ENCODE measurements around the gene ATRNL1.

ATRNL1 gene

DNA sequence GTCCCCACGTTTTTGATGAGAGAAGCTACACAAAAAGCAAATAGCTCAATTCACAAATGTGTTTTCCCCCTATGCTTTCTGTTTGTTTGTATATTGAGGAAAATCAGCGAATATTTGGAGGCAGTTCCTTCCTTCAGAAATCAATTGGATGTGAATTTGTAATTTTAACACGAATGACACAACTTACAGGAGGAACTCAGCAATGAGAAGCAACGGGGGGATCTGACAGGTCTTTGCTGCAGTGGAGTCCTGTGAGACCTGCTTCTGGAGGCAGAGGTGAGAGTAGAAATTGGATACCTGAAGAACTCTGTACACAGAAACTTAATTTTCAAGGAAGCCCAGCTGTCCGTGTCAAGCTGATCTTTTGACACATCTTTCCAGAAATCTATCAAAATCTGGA, 809.4 kb downstream of the ATRNL1 start:
- DNase-seq (ENCODE audit: low spot score): no peak
- TF ChIP-seq, protein P1, sequence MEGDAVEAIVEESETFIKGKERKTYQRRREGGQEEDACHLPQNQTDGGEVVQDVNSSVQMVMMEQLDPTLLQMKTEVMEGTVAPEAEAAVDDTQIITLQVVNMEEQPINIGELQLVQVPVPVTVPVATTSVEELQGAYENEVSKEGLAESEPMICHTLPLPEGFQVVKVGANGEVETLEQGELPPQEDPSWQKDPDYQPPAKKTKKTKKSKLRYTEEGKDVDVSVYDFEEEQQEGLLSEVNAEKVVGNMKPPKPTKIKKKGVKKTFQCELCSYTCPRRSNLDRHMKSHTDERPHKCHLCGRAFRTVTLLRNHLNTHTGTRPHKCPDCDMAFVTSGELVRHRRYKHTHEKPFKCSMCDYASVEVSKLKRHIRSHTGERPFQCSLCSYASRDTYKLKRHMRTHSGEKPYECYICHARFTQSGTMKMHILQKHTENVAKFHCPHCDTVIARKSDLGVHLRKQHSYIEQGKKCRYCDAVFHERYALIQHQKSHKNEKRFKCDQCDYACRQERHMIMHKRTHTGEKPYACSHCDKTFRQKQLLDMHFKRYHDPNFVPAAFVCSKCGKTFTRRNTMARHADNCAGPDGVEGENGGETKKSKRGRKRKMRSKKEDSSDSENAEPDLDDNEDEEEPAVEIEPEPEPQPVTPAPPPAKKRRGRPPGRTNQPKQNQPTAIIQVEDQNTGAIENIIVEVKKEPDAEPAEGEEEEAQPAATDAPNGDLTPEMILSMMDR (conservative IDR thresholded peaks at IDR 0.05; ENCODE audit: low read depth): no peak
- CTCF ChIA-PET: interaction anchor here (0.7 kb wide), 1 partner anchor 1749 kb away, joined by 3 read pairs; no protein-coding TSS in a partner anchor
- H3K27ac ChIP-seq: no peak overlapping the region
- POLR2A ChIA-PET (ENCODE audit: low non-redundant PET): no interaction called here

DNA sequence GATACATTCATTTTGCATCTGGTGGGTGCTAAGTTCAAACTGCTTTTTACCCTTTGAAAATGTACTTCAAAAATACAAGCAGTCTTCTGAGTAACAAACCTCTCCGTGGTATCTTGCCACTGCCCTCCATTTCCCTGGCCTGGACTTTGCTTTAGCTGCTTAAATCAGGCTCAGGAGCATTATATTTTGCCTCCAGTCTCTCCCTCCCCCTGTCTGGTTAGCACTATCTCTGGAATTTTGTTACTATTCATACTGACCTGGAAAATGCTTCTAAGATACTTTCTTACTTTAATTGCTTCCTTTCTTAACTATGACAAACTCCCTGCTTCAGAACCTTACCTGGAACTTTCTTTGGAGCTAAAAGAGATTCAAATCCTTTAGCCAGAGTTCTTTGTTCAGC, 810.0 kb downstream of the ATRNL1 start:
- CTCF ChIA-PET: no interaction called here
- no peak overlapping the region for H3K27ac ChIP-seq
- TF ChIP-seq, protein P1 (conservative IDR thresholded peaks at IDR 0.05; ENCODE audit: low read depth): no peak
- DNase-seq (ENCODE audit: low spot score): no peak
- POLR2A ChIA-PET (ENCODE audit: low non-redundant PET): no interaction called here

DNA sequence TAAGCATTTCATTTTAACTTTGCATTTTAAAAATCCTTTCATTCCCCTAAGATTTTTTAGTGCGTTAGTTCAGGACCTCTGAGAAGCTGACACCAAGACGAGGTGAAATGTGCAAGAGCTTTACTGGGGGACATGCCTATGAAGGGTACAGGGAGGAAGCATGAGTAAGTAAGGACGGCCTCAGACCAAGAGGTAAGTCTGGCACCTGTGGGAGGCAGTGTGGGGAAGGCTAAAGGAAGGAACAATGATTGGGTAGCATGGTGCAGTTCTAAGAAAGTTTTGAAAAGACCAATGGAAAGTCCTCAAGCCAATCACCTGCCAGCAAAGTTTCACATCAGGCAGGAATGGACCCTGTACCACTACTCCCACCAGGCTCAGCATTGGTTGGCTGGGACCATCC, 810.7 kb downstream of the ATRNL1 start:
- no peak overlapping the region for H3K27ac ChIP-seq
- ChIA-PET POLR2A (ENCODE audit: low non-redundant PET) (no interaction called here), CTCF (no interaction called here)
- DNase-seq (ENCODE audit: low spot score): no peak
- TF ChIP-seq, protein P1 (conservative IDR thresholded peaks at IDR 0.05; ENCODE audit: low read depth): no peak

DNA sequence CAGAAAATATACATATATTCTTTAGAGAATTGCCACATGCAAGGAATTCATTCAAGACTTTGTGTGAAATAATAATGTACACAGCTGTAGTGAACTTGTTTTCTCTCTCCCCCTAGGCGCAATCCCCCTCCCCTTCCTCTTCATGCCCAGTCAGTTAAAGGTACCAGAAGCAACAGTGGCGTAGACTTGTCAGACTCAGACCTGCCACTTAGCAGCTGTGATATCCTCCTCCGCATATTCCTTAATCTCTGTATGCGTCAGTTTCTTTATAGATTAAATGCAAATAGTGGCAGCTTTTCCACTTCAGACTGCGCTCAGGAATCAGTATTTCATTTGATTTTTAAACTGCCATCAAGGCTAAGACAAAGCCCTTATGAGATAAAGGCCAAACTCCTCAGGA, 815.9 kb downstream of the ATRNL1 start:
- CTCF ChIA-PET: no interaction called here
- TF ChIP-seq, protein P1 (conservative IDR thresholded peaks at IDR 0.05; ENCODE audit: low read depth): no peak
- POLR2A ChIA-PET (ENCODE audit: low non-redundant PET): no interaction called here
- no peak for DNase-seq (ENCODE audit: low spot score)
- no peak overlapping the region for H3K27ac ChIP-seq

DNA sequence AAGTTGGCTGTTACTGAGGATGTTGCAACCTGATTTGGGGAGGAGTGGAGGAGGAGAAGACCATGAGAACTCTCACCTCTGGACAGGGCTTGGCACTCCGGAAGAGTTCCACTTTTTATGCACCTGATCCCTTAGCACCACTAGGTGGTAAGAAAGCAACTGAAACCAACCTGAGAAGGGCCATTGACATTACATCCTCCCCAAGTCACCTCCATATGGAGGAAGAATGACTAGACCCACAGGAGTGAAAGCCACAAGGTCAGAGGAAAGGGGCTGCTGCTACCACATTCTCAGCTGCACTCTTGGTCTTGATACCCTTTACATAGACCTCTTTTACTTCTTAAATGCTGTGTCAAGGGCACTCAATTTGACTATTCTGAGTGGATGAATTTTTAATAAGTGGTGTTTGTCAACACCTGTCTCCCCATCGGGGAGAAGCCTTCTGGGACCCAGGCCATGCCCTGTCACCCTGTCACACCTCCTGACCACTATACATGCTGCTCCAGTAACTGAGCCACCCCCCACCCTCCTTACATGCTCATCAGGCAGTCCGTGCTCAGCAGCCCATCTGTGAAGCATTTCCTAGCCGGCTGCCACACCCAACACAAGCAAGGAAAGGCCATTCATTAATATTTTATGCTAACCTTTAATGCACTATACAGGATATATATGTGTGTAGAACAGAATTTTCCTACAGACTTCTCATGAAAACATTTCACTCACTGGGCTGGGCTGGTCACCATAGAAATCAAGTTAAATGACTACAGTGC, 817.0 kb downstream of the ATRNL1 start:
- POLR2A ChIA-PET (ENCODE audit: low non-redundant PET): no interaction called here
- no peak for DNase-seq (ENCODE audit: low spot score)
- H3K27ac ChIP-seq: no peak overlapping the region
- TF ChIP-seq, protein P1 (conservative IDR thresholded peaks at IDR 0.05; ENCODE audit: low read depth): no peak
- CTCF ChIA-PET: no interaction called here

DNA sequence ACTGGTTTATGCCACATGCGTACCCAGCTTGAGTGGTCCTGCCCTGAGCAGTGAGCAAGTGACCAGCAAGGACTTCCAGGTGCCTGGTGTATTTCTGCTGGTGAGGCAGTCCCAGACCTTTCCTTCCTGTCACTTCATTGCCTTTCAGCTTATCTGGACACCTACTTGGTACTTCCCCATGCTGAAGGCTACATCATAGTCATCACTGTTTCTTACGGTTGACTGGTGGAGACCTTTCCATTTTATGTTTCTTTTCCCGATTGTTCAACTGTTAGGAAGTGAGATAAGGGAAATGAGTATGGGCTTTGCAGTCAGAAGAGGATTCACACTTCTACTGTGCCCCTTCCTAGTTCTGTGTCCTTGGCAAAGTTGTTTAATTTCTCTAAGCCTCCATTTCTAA, 821.3 kb downstream of the ATRNL1 start:
- H3K27ac ChIP-seq: no peak overlapping the region
- no peak for DNase-seq (ENCODE audit: low spot score)
- ChIA-PET CTCF (no interaction called here), POLR2A (ENCODE audit: low non-redundant PET) (no interaction called here)
- TF ChIP-seq, protein P1 (conservative IDR thresholded peaks at IDR 0.05; ENCODE audit: low read depth): no peak

All from RWPE1 (cell line).